Upper lobe of left lung (tissue), 4 donors: ENCODE data around the gene BRDT.

Source experiments
- EP300 ChIP-seq, 4 donors: sonication (generic); formaldehyde crosslinking; IDR thresholded peaks; one replicate each; pipeline ENCODE4 v1.5.1; 2017; ENCODE audit warnings: antibody characterized with exemption in 4 of 4, control low read depth in 2 of 4
- POLR2A ChIP-seq, 4 donors: fragments of 450-650 bp; IDR thresholded peaks; one replicate each; pipeline ENCODE4 v1.5.1; 2016 to 2017; ENCODE audit warnings: antibody characterized with exemption in 4 of 4, mild to moderate bottlenecking in 2 of 4
- POLR2AphosphoS5 ChIP-seq, 2 donors: sonication (generic); formaldehyde crosslinking; IDR thresholded peaks; one replicate each; pipeline ENCODE4 v1.5.1; 2017; ENCODE audit warnings: antibody characterized with exemption in 2 of 2
- TF ChIP-seq, protein P1 (sequence below), 6 experiments: fragments of 450-650 bp in 4 of 6; fragments of 200-600 bp in 2 of 6; sonication (generic) in 2 of 6; IDR thresholded peaks; one replicate each; pipeline ENCODE4 v1.5.1; 2016 to 2019; ENCODE audit warnings: antibody characterized with exemption in 6 of 6

DNA sequence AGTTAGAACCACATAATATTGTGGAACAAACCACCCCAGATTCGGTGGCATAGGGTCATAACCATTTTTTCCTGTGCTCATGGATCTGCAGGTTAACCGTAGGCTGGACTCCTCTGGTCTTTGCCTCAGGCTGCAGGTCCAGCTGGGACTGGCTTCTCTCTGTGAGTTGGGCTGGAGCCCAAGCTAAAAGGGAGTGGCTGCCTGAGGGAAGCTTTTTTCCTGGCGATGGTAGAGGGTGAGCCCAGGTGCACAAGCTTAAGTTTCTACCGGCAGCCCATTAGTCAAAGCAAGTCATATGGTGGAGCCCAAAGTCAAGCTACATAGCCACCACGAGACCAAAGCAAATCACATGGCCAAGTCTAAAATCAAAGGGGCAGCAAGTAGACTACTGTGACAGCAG lies 94.4 kb downstream of the BRDT start:
- TF ChIP-seq, protein P1, sequence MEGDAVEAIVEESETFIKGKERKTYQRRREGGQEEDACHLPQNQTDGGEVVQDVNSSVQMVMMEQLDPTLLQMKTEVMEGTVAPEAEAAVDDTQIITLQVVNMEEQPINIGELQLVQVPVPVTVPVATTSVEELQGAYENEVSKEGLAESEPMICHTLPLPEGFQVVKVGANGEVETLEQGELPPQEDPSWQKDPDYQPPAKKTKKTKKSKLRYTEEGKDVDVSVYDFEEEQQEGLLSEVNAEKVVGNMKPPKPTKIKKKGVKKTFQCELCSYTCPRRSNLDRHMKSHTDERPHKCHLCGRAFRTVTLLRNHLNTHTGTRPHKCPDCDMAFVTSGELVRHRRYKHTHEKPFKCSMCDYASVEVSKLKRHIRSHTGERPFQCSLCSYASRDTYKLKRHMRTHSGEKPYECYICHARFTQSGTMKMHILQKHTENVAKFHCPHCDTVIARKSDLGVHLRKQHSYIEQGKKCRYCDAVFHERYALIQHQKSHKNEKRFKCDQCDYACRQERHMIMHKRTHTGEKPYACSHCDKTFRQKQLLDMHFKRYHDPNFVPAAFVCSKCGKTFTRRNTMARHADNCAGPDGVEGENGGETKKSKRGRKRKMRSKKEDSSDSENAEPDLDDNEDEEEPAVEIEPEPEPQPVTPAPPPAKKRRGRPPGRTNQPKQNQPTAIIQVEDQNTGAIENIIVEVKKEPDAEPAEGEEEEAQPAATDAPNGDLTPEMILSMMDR (IDR thresholded peaks at IDR 0.05): no peak
- TF ChIP-seq POLR2AphosphoS5 (IDR thresholded peaks at IDR 0.05): no peak
- TF ChIP-seq POLR2A (IDR thresholded peaks at IDR 0.05): no peak
- TF ChIP-seq EP300 (IDR thresholded peaks at IDR 0.05): no peak
